PC-3 (cell line): ENCODE measurements around the gene DNAJB9.

Source experiments
- EZH2 ChIP-seq: fragments of 300-600 bp; sonication (generic); IDR thresholded peaks from one replicate; pipeline ENCODE4 v1.6.1; 2017; ENCODE audit warnings: antibody characterized with exemption, mild to moderate bottlenecking, low read length; ENCODE audit not compliant: unreplicated experiment
- TF ChIP-seq, protein P1 (sequence below): fragments of 300-600 bp; sonication (generic); conservative IDR thresholded peaks from 2 replicates; pipeline ENCODE4 v1.5.1; 2017; ENCODE audit warnings: antibody characterized with exemption, low read depth, mild to moderate bottlenecking, low read length

DNA sequence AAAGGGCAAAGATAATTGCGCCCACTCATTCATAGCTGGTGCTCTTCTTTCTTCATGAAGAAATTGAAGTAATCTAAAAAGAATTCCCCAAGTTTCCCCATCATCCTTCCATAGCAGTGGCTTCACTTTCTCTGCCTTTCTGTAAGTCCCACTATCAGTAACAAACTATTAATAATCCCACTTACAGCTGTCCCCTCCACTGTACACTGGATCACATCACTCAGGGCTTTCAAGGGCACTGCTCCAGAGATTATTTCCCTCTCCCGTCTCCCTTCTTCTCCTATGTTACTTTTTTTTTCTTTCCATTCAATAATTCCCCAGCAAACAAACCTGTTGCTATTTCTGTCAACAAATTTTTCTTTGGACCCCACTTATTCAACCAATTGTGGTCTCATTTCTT lies 16.2 kb downstream of the DNAJB9 start:
- TF ChIP-seq, protein P1, sequence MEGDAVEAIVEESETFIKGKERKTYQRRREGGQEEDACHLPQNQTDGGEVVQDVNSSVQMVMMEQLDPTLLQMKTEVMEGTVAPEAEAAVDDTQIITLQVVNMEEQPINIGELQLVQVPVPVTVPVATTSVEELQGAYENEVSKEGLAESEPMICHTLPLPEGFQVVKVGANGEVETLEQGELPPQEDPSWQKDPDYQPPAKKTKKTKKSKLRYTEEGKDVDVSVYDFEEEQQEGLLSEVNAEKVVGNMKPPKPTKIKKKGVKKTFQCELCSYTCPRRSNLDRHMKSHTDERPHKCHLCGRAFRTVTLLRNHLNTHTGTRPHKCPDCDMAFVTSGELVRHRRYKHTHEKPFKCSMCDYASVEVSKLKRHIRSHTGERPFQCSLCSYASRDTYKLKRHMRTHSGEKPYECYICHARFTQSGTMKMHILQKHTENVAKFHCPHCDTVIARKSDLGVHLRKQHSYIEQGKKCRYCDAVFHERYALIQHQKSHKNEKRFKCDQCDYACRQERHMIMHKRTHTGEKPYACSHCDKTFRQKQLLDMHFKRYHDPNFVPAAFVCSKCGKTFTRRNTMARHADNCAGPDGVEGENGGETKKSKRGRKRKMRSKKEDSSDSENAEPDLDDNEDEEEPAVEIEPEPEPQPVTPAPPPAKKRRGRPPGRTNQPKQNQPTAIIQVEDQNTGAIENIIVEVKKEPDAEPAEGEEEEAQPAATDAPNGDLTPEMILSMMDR: no peak
- no peak for TF ChIP-seq EZH2
